Ishikawa (cell line): Measurements from ENCODE around the gene PDZD8.

ENCODE experiments used
- CEBPB ChIP-seq: IDR thresholded peaks from 2 replicates; pipeline ENCODE4 v1.6.1; 2012
- EGR1 ChIP-seq: IDR thresholded peaks from 2 replicates; pipeline ENCODE4 v1.6.1; 2012
- EP300 ChIP-seq: IDR thresholded peaks from 2 replicates; pipeline ENCODE4 v1.6.1; 2012; ENCODE audit warnings: borderline replicate concordance
- MAX ChIP-seq: IDR thresholded peaks from 2 replicates; pipeline ENCODE4 v1.6.1; 2012
- NFIC ChIP-seq: IDR thresholded peaks from 2 replicates; pipeline ENCODE4 v1.6.1; 2012
- RAD21 ChIP-seq: IDR thresholded peaks from 2 replicates; pipeline ENCODE4 v1.6.1; 2012; ENCODE audit warnings: low read depth
- TAF1 ChIP-seq: IDR thresholded peaks from 2 replicates; pipeline ENCODE4 v1.6.1; 2012; ENCODE audit warnings: low read depth, mild to moderate bottlenecking
- TCF12 ChIP-seq: IDR thresholded peaks from 2 replicates; pipeline ENCODE4 v1.6.1; 2012; ENCODE audit warnings: low read depth
- YY1 ChIP-seq: IDR thresholded peaks from 2 replicates; pipeline ENCODE4 v1.6.1; 2012; ENCODE audit warnings: low read depth
- ZBTB7A ChIP-seq: IDR thresholded peaks from 2 replicates; pipeline ENCODE4 v1.6.1; 2012; ENCODE audit warnings: low read depth
- TF ChIP-seq, protein P1 (sequence below): IDR thresholded peaks from 2 replicates; pipeline ENCODE4 v1.6.1; 2012; ENCODE audit warnings: low read depth, mild to moderate bottlenecking

DNA sequence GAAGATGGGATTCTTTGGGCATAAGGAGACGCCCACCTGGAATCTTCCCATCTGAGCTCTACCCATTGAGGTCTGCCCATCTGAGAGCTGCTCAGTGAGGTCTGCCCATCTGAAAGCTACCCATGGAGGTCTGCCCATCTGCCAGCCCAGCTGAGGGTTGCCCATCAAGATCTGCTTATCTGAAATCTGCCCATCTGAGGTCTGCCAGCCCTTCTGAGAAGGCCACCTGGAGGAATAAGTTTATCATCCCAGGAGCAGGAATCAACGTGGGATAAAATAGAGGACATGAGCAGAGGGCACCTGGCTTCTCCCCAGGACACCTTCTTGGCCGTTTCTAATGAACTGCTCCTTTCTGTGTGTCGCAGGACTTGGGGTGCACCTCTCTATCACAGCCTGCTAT is 35.3 kb upstream of the PDZD8 start:
- TF ChIP-seq TAF1 (no peak), CEBPB (no peak), EP300 (no peak), RAD21 (no peak), YY1 (no peak), NFIC (no peak), MAX (no peak), TCF12 (no peak), ZBTB7A (no peak), EGR1 (no peak)
- TF ChIP-seq, protein P1, sequence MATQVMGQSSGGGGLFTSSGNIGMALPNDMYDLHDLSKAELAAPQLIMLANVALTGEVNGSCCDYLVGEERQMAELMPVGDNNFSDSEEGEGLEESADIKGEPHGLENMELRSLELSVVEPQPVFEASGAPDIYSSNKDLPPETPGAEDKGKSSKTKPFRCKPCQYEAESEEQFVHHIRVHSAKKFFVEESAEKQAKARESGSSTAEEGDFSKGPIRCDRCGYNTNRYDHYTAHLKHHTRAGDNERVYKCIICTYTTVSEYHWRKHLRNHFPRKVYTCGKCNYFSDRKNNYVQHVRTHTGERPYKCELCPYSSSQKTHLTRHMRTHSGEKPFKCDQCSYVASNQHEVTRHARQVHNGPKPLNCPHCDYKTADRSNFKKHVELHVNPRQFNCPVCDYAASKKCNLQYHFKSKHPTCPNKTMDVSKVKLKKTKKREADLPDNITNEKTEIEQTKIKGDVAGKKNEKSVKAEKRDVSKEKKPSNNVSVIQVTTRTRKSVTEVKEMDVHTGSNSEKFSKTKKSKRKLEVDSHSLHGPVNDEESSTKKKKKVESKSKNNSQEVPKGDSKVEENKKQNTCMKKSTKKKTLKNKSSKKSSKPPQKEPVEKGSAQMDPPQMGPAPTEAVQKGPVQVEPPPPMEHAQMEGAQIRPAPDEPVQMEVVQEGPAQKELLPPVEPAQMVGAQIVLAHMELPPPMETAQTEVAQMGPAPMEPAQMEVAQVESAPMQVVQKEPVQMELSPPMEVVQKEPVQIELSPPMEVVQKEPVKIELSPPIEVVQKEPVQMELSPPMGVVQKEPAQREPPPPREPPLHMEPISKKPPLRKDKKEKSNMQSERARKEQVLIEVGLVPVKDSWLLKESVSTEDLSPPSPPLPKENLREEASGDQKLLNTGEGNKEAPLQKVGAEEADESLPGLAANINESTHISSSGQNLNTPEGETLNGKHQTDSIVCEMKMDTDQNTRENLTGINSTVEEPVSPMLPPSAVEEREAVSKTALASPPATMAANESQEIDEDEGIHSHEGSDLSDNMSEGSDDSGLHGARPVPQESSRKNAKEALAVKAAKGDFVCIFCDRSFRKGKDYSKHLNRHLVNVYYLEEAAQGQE = no peak
